GM12892 (cell line): ENCODE data around the gene VAMP1.

ENCODE experiments used
- DNase-seq: peaks from one replicate; pipeline ENCODE4 v3.0.0; 2011; ENCODE audit not compliant: insufficient read length
- FAIRE-seq: peaks from 2 replicates; lab custom pipeline; 2011; peaks lifted over from hg19 to GRCh38; lab: Jason Lieb, UNC
- POLR2A ChIP-seq: IDR thresholded peaks from 2 replicates; pipeline ENCODE4 v1.6.1; 2011; ENCODE audit warnings: low read depth, low read length, control low read depth
- POLR2AphosphoS5 ChIP-seq: IDR thresholded peaks from 2 replicates; pipeline ENCODE4 v1.6.1; 2011; ENCODE audit warnings: low read depth, low read length, control low read depth
- TAF1 ChIP-seq: IDR thresholded peaks from 2 replicates; pipeline ENCODE4 v1.6.1; 2011; ENCODE audit warnings: low read depth, mild to moderate bottlenecking, control low read depth, low read length, borderline replicate concordance

The VAMP1 gene

GRCh38 chr12:6466184-6466573 is 4.3 kb downstream of the VAMP1 start:
- DNase-seq (no peak), FAIRE-seq (no peak)

GRCh38 chr12:6465467-6466183 is 4.9 kb downstream of the VAMP1 start:
- TF ChIP-seq POLR2AphosphoS5, result no peak
- no peak for TF ChIP-seq POLR2A
- FAIRE-seq (peak; percentile 71), DNase-seq (no peak)

More at GRCh38 chr12:6466184-6466573, 4.3 kb downstream of the VAMP1 start:
- TF ChIP-seq POLR2A (no peak), POLR2AphosphoS5 (no peak), TAF1 (no peak)

GRCh38 chr12:6464531-6464930 is 5.9 kb downstream of the VAMP1 start:
- TF ChIP-seq POLR2AphosphoS5 (no peak; the same call in 1 of the 2 replicates), POLR2A (no peak), TAF1 (no peak)
- DNase-seq (no peak), FAIRE-seq (no peak)

- TF ChIP-seq TAF1 (no peak), POLR2A (no peak), POLR2AphosphoS5 (no peak)
- no peak for DNase-seq
- no peak for FAIRE-seq
Observed at GRCh38 chr12:6463858-6464257, 6.6 kb downstream of the VAMP1 start.

- DNase-seq, result no peak
- no peak for TF ChIP-seq TAF1
- TF ChIP-seq POLR2A, result no peak
Observed at GRCh38 chr12:6463216-6463615, 7.3 kb downstream of the VAMP1 start.

GRCh38 chr12:6462234-6462995 is 8.1 kb downstream of the VAMP1 start:
- FAIRE-seq, result peak; percentile 86

More at GRCh38 chr12:6463216-6463615, 7.3 kb downstream of the VAMP1 start:
- no peak for FAIRE-seq

GRCh38 chr12:6461401-6462233 is 8.9 kb downstream of the VAMP1 start:
- DNase-seq, result peak; percentile 79
- peak; percentile 99 for FAIRE-seq
- TF ChIP-seq POLR2AphosphoS5, result peak; percentile 81
- TF ChIP-seq POLR2A, result peak; percentile 71
- 0 out of 2 replicates have a peak, but pooled peaks have one; percentile 36 for TF ChIP-seq TAF1

More at GRCh38 chr12:6462234-6462995, 8.1 kb downstream of the VAMP1 start:
- DNase-seq, result no peak
- no peak for TF ChIP-seq TAF1
- no peak for TF ChIP-seq POLR2AphosphoS5
- TF ChIP-seq POLR2A, result no peak

GRCh38 chr12:6460751-6461371 is 9.6 kb downstream of the VAMP1 start:
- DNase-seq, result no peak
- no peak for TF ChIP-seq TAF1
- TF ChIP-seq POLR2A, result no peak
- TF ChIP-seq POLR2AphosphoS5, result no peak; the same call in 1 of the 2 replicates
- FAIRE-seq, result no peak

GRCh38 chr12:6459004-6459337 is 11.5 kb downstream of the VAMP1 start:
- no peak for TF ChIP-seq TAF1
- TF ChIP-seq POLR2A, result peak; percentile 28
- peak; percentile 33 for FAIRE-seq
- no peak for DNase-seq

GRCh38 chr12:6458281-6459003 is 12.0 kb downstream of the VAMP1 start:
- DNase-seq (no peak), FAIRE-seq (no peak)

More at GRCh38 chr12:6458281-6459003, 12.0 kb downstream of the VAMP1 start:
- TF ChIP-seq TAF1, result no peak
- TF ChIP-seq POLR2A, result 0 out of 2 replicates have a peak, but pooled peaks have one; percentile 47
- peak; percentile 56 for TF ChIP-seq POLR2AphosphoS5
